ENCODE measurements around the gene CLIP1. TPM values are rescaled to one million over a fixed set of nuclear protein-coding genes. Genes with fewer than 3 reads are reported as not detected.
"Not testable (repeated sequence)": the region's sequence is repeated elsewhere in the genome, so short reads cannot be mapped to it uniquely, and the experiment has no call there.

CLIP1 gene
- total and polyA plus RNA-seq, 2 experiments from 2014 or later, result 61.7 to 74.5 TPM

DNA sequence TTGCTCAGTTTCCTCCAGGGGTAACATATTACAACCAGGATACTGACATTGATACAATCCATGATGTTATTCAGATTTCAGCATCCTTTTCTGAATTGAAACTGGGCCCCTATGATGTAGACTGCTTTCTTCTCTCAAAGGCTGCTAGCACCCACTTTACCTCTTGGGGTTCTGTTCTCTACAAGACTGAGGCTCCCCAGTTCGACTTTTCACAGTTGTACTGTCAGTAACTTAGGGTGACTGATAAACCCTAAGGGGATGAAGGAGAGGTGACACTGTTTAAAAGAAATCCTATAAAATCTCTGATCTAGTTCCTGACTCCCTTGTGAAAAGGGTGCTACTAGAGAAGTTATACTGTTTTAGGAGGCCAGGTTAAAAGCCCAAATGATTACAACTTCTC, 157.0 kb downstream of the CLIP1 start:
- WGBS, 2 experiments (ENCODE audit: low coverage in 1 of 2, low lambda C conversion rate in 2 of 2, missing lambda C conversion rate in 2 of 2), result 44 to 63% methylated on average over 1 of the region's 1 CpG
- H4K20me1 ChIP-seq (ENCODE audit: insufficient read depth), result no peaks in the 10 kb centered on the region
- peak overlapping the region; percentile 98 for H2AFZ ChIP-seq
- H3K27me3 ChIP-seq (replicated peaks; ENCODE audit: insufficient read depth), result no peaks in the 10 kb centered on the region
- H3F3A ChIP-seq (ENCODE audit: insufficient read depth), result peaks cover 5% of the 10 kb centered on the region; the same call in 1 of the 2 replicates
- H3K4me2 ChIP-seq (ENCODE audit: unreplicated experiment), result peak overlapping the region; percentile 90
- in situ Hi-C loops (cut with MboI), result no loop called here
- no peaks in the 10 kb centered on the region for H3K9me2 ChIP-seq (ENCODE audit: insufficient read depth)
- peak overlapping the region; percentile 94 for H3K4me3 ChIP-seq
- TF ChIP-seq EZH2 (IDR thresholded peaks at IDR 0.05; ENCODE audit: insufficient read depth, poor library complexity, severe bottlenecking) (no peak), EZH2phosphoT487 (IDR thresholded peaks at IDR 0.05; ENCODE audit: insufficient read depth, low read depth) (no peak)
- H3K4me1 ChIP-seq (ENCODE audit: insufficient read depth), result peaks cover 7% of the 10 kb centered on the region; the same call in 1 of the 2 replicates
- DNase-seq, result peak; percentile 12
- peaks cover 9% of the 10 kb centered on the region; the same call in 1 of the 2 replicates for H3K36me3 ChIP-seq (ENCODE audit: low read depth)
- H3K9me3 ChIP-seq (ENCODE audit: low read depth), result no peaks in the 10 kb centered on the region
- peak overlapping the region; percentile 90 for H3K9ac ChIP-seq
- H3K27ac ChIP-seq, result peak overlapping the region; percentile 81
- peaks cover 22% of the 10 kb centered on the region for H3K79me2 ChIP-seq (ENCODE audit: insufficient read depth)

DNA sequence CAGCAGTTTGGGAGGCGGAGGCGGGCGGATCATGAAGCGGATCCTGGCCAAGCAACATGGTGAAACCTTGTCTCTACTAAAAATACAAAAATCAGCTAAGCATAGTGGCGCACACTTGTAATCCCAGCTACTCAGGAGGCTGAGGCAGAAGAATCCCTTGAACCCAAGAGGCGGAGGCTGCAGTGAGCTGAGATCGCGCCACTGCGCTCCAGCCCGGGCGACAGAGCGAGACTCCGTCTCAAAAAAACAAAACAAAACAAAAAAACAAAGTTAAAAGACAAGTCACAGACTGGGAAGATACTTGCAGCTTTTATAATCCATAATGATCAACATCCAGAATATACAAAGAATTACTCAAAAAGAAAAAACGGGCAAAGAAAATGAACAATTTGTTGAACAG, 161.7 kb downstream of the CLIP1 start:
- DNase-seq; H3K27ac ChIP-seq; H3K9ac ChIP-seq; H3K9me2 ChIP-seq (ENCODE audit: insufficient read depth); H3K4me1 ChIP-seq (ENCODE audit: insufficient read depth); H3K27me3 ChIP-seq (replicated peaks; ENCODE audit: insufficient read depth); H3K4me3 ChIP-seq; H3K4me2 ChIP-seq (ENCODE audit: unreplicated experiment); H2AFZ ChIP-seq; H3K9me3 ChIP-seq (ENCODE audit: low read depth); H3F3A ChIP-seq (ENCODE audit: insufficient read depth); H4K20me1 ChIP-seq (ENCODE audit: insufficient read depth); in situ Hi-C loops (cut with MboI): not testable (repeated sequence)
- peaks cover 28% of the 10 kb centered on the region for H3K79me2 ChIP-seq (ENCODE audit: insufficient read depth)
- 90 to 91% methylated on average over 14 of the region's 14 CpGs for WGBS, 2 experiments (ENCODE audit: low coverage in 1 of 2, low lambda C conversion rate in 2 of 2, missing lambda C conversion rate in 2 of 2)
- H3K36me3 ChIP-seq (ENCODE audit: low read depth), result peaks cover 22% of the 10 kb centered on the region

DNA sequence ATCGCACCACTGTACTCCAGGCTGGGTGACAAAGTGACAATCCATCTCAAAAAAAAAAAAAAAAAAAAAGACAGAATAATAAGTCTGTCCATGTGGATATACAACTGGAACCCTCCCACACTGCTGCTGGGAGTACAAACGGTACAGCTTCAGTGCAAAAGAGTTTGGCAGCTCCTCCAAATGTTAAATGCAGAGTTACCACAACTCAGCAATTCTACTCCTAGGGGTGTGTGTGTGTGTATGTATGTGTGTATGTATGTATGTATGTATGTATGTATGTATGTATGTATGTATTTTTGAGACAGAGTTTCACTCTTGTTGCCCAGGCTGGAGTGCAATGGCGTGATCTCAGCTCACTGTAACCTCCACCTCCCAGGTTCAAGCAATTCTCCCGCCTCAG, 163.5 kb downstream of the CLIP1 start:
- Histone ChIP-seq H3K79me2 (ENCODE audit: insufficient read depth) (peaks cover 10% of the 10 kb centered on the region; the same call in 1 of the 2 replicates), H3K36me3 (ENCODE audit: low read depth) (peaks cover 22% of the 10 kb centered on the region)
- H3K9ac ChIP-seq; H3K4me1 ChIP-seq (ENCODE audit: insufficient read depth); H3K4me3 ChIP-seq; H3K27me3 ChIP-seq (replicated peaks; ENCODE audit: insufficient read depth); DNase-seq; H3F3A ChIP-seq (ENCODE audit: insufficient read depth); in situ Hi-C loops (cut with MboI); H3K9me2 ChIP-seq (ENCODE audit: insufficient read depth); H2AFZ ChIP-seq; H4K20me1 ChIP-seq (ENCODE audit: insufficient read depth); H3K4me2 ChIP-seq (ENCODE audit: unreplicated experiment); H3K9me3 ChIP-seq (ENCODE audit: low read depth); H3K27ac ChIP-seq: not testable (repeated sequence)
- 100% methylated on average over 4 of the region's 4 CpGs for WGBS, 2 experiments (ENCODE audit: low coverage in 1 of 2, low lambda C conversion rate in 2 of 2, missing lambda C conversion rate in 2 of 2)

DNA sequence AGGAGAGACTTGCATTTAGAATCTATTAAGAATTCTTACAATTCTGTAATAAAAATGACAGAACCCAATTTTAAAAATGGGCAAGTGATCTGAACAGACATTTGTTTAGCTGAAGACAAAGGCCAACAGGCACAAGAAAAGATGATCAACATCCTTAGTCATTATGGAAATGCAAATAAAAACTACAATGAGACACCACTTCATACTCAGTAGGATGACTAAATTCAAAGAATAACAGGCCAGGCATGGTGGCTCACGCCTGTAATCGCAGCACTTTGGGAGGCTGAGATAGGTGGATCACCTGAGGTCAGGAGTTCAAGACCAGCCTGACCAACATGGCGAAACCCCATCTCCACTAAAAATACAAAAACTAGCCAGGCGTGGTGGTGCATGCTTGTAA, 164.0 kb downstream of the CLIP1 start:
- Histone ChIP-seq H3K79me2 (ENCODE audit: insufficient read depth) (peaks cover 10% of the 10 kb centered on the region; the same call in 1 of the 2 replicates), H3K36me3 (ENCODE audit: low read depth) (peaks cover 22% of the 10 kb centered on the region)
- in situ Hi-C loops (cut with MboI); H3K27ac ChIP-seq; H3K9ac ChIP-seq; H3K4me1 ChIP-seq (ENCODE audit: insufficient read depth); H3K27me3 ChIP-seq (replicated peaks; ENCODE audit: insufficient read depth); H3F3A ChIP-seq (ENCODE audit: insufficient read depth); H2AFZ ChIP-seq; DNase-seq; H3K4me3 ChIP-seq; H4K20me1 ChIP-seq (ENCODE audit: insufficient read depth); H3K4me2 ChIP-seq (ENCODE audit: unreplicated experiment); H3K9me2 ChIP-seq (ENCODE audit: insufficient read depth); H3K9me3 ChIP-seq (ENCODE audit: low read depth): not testable (repeated sequence)
- WGBS, 2 experiments (ENCODE audit: low coverage in 1 of 2, low lambda C conversion rate in 2 of 2, missing lambda C conversion rate in 2 of 2), result 90 to 100% methylated on average over 4 of the region's 4 CpGs

DNA sequence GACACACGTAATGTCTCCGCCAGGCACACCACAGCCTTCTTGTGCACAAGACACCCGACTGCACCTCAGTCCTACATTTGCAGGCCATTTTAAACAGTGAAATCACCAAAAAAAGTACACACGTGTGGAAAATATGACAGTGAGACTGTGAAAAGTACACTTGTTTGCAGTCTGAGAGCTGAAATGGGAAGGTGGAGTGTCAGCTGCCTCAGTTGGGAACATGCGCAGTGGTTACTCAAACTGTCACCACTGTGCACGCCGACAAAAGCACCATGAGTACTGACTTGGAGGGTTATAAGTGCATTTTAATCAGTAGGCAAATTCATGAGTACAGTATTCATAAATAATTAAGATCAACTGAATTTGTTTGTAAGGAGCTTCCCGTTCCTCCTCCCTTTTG, 171.9 kb downstream of the CLIP1 start:
- Histone ChIP-seq H3K4me1 (ENCODE audit: insufficient read depth) (no peaks in the 10 kb centered on the region), H3K4me3 (no peak overlapping the region), H2AFZ (no peak overlapping the region), H3K27ac (no peak overlapping the region), H3K9me2 (ENCODE audit: insufficient read depth) (no peaks in the 10 kb centered on the region), H3K79me2 (ENCODE audit: insufficient read depth) (peaks cover 8% of the 10 kb centered on the region; the same call in 1 of the 2 replicates), H3K4me2 (ENCODE audit: unreplicated experiment) (no peak overlapping the region), H3K27me3 (replicated peaks; ENCODE audit: insufficient read depth) (no peaks in the 10 kb centered on the region), H3K36me3 (ENCODE audit: low read depth) (no peaks in the 10 kb centered on the region), H4K20me1 (ENCODE audit: insufficient read depth) (no peaks in the 10 kb centered on the region), H3F3A (ENCODE audit: insufficient read depth) (no peaks in the 10 kb centered on the region), H3K9ac (no peak overlapping the region), H3K9me3 (ENCODE audit: low read depth) (no peaks in the 10 kb centered on the region)
- 93 to 94% methylated on average over 8 of the region's 8 CpGs for WGBS, 2 experiments (ENCODE audit: low coverage in 1 of 2, low lambda C conversion rate in 2 of 2, missing lambda C conversion rate in 2 of 2)
- no peak for DNase-seq
- in situ Hi-C loops (cut with MboI), result no loop called here
- TF ChIP-seq EZH2phosphoT487 (IDR thresholded peaks at IDR 0.05; ENCODE audit: insufficient read depth, low read depth) (no peak), EZH2 (IDR thresholded peaks at IDR 0.05; ENCODE audit: insufficient read depth, poor library complexity, severe bottlenecking) (no peak)
